ENCODE data around the gene LRP3.
"Not testable (repeated sequence)": the region's sequence is repeated elsewhere in the genome, so short reads cannot be mapped to it uniquely, and the experiment has no call there.

The LRP3 gene

DNA sequence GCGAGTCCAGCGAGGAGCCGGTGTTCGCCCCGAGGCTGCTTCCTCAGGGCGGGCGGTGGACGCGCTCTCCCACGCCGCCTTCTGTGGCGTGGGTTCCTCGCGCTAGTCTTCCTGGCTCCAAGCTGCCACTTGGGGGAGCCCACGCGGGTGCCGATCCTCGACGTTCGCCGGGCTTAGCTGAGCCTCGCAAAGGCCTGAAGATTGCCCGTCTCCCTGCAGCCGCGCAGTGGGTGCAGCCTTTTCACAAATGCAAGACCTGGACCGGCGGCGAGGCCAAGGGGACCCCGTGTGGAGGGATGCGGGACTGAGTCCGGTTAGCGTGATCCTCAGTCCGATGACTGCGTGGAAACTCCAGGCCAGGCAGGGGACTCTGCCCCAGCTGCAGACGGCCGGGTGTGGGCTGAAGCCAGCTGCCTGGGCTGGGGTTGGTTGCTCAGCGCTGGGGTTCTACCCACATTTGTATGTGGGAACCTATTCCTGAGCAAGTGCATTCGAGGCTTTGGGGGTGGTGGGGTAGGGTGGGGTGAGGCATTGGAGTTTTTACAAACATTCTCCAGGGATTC lies 16.6 kb upstream of the LRP3 start:
- H3K27ac ChIP-seq, result peak overlapping the region; percentile 83
- TF ChIP-seq, protein P1, sequence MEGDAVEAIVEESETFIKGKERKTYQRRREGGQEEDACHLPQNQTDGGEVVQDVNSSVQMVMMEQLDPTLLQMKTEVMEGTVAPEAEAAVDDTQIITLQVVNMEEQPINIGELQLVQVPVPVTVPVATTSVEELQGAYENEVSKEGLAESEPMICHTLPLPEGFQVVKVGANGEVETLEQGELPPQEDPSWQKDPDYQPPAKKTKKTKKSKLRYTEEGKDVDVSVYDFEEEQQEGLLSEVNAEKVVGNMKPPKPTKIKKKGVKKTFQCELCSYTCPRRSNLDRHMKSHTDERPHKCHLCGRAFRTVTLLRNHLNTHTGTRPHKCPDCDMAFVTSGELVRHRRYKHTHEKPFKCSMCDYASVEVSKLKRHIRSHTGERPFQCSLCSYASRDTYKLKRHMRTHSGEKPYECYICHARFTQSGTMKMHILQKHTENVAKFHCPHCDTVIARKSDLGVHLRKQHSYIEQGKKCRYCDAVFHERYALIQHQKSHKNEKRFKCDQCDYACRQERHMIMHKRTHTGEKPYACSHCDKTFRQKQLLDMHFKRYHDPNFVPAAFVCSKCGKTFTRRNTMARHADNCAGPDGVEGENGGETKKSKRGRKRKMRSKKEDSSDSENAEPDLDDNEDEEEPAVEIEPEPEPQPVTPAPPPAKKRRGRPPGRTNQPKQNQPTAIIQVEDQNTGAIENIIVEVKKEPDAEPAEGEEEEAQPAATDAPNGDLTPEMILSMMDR (IDR thresholded peaks at IDR 0.05), result peak; percentile 56
- TF ChIP-seq ZFX (IDR thresholded peaks at IDR 0.05; ENCODE audit: borderline replicate concordance), result no peak

DNA sequence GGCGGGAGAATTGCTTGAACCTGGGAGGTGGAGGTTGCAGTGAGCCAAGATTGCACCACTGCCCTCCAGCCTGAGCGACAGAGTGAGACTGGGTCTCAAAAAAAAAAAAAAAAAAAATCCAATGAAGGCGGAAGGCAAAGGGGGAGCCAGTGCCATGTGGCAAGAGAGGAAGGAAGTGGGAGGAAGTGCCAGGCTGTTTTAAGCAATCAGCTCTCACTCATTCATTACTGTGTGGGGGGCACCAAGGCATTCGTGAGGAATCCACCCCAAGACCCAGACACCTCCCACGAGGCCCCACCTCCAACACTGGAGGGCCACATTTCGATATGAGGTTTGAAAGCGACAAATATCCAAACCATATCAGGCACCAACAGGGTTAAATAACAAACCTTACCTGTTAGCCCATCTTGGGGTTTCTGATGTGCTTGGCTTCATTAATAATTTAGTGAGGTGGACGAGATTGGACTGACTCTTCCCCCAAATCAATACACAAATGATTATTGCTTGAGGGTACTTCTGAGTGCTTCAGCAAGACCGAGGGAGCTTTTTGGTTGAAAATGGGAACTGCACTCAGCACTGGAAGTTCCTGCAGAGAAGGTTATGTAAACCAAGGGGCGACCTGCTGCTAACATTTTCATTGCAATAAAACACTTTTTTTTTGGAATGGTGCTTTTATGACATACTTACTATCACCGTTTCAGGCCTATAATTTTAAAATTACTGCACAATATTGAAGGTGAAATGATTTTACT lies 7.5 kb upstream of the LRP3 start:
- no peak for TF ChIP-seq ZFX (IDR thresholded peaks at IDR 0.05; ENCODE audit: borderline replicate concordance)
- TF ChIP-seq, protein P1 (IDR thresholded peaks at IDR 0.05), result no peak
- no peak overlapping the region for H3K27ac ChIP-seq

DNA sequence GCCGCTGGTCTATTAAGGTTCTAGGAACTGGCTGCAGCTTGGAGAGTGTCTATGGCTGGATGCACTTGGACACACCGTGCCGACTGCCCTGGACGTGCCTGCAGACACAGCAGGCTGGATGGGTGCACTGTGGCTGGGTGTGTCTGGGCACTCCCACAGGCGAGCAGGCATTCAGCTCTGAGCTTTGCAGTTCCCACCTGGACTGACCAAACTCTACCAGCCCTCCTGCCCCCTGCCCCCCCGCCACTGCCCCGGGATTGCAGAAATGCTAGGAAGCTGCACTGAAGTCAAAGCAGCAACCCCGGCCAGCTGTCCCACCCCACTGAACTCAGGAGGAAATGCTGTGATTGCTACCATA lies 7.0 kb upstream of the LRP3 start:
- no peak overlapping the region for H3K27ac ChIP-seq
- TF ChIP-seq, protein P1 (IDR thresholded peaks at IDR 0.05), result no peak
- TF ChIP-seq ZFX (IDR thresholded peaks at IDR 0.05; ENCODE audit: borderline replicate concordance), result no peak

DNA sequence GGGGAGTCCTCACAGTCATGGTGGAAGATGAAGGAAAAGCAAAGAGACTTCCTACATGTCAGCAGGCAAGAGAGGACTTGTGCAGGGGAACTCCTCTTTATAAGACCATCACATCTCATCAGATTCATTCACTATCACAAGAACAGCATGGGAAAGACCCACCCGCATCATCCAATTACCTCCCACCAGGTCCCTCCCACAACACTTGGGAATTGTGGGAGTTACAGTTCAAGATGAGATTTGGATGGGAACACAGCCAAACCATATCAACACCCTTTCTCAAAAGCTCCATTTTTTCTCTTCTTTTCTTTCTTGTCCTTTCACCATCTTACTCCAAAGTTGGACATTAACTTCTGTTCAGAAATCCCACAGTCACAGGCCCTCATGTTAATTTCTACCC lies 4.7 kb upstream of the LRP3 start:
- no peak overlapping the region for H3K27ac ChIP-seq
- TF ChIP-seq, protein P1 (IDR thresholded peaks at IDR 0.05), result no peak
- TF ChIP-seq ZFX (IDR thresholded peaks at IDR 0.05; ENCODE audit: borderline replicate concordance), result no peak

DNA sequence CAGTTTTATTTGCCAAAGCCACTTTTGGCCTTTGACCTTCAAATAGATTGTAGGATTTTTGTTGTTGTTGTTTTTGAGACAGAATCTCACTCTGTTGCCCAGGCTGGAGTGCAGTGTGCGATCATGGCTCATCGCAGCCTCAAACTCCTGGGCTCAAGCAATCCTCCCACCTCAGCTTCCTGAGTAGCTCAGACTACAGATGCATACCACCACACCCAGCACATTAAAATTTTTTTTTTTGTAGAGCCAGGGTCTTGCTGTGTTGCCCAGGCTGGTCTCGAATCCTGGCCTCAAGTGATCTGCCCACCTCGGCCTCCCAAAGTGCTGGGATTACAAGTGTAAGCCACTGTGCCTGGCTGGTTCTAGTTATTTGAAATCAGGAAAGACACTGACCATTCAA lies 3.0 kb upstream of the LRP3 start:
- H3K27ac ChIP-seq, result not testable (repeated sequence)

DNA sequence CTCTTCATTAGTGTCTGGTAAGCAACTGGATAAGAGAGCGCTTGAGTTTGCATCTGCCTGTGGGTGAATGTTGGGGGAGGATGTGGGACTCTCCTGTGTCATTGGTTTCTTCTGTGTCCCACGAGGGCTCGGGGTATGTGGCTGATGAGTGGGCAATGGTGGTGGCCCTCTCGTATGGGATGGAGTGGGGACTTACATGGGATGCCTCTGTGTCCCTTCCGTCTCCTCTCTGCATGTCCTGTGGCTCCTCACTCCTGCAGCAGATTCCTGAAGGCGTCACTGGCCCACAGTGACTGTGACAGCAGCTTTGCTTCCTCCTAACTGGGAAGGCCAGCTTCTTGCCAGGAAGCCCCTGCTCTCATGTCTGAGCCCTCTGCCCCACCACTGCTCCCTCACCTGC lies 2.6 kb upstream of the LRP3 start:
- TF ChIP-seq, protein P1 (IDR thresholded peaks at IDR 0.05), result no peak
- no peak for TF ChIP-seq ZFX (IDR thresholded peaks at IDR 0.05; ENCODE audit: borderline replicate concordance)
- H3K27ac ChIP-seq, result no peak overlapping the region

DNA sequence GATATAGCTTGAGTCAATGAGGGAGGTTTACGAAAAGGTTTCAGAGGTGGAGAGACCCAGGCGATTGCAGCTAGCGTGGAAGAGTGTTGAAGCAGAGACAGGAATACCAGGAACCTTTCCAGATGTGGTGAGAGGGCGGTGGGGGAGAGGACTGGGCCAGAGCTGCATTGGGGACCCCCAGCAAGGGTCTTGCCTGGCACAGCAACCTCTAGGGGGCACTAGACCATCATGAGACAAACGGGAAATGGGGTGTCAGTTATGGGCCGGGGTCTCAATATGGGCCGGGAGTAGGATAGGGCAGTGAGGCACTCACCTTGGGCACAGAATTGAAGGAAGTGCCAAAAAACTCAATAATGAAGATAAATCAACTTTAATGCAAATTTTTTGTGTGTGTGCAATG lies 2.1 kb upstream of the LRP3 start:
- no peak for TF ChIP-seq ZFX (IDR thresholded peaks at IDR 0.05; ENCODE audit: borderline replicate concordance)
- TF ChIP-seq, protein P1 (IDR thresholded peaks at IDR 0.05), result peak; percentile 20
- H3K27ac ChIP-seq, result no peak overlapping the region

Data from 22Rv1 (cell line).